Astrocyte of the spinal cord (primary cell): ENCODE data around the gene ISM2.
"Not testable (repeated sequence)": the region's sequence is repeated elsewhere in the genome, so short reads cannot be mapped to it uniquely, and the experiment has no call there.

Experiments used
- DNase-seq: peaks from one replicate; pipeline ENCODE4 v3.0.0; 2011; ENCODE audit warnings: low read depth, low spot score
- H3K4me3 ChIP-seq: 2 replicates; pipeline ENCODE4 v1.5.1; 2011; ENCODE audit warnings: low read depth, mild to moderate bottlenecking, low read length, moderate library complexity
- in situ Hi-C: cut with HindIII; loops from 2 replicates; pipeline ENCODE4 v1.10.0; 2017; ENCODE audit warnings: low sequenced_read_pairs
- TF ChIP-seq, protein P1 (sequence below): IDR thresholded peaks from 2 replicates; pipeline ENCODE4 v1.5.1; 2012; ENCODE audit warnings: low read depth, mild to moderate bottlenecking, low read length, inconsistent platforms

The ISM2 gene

DNA sequence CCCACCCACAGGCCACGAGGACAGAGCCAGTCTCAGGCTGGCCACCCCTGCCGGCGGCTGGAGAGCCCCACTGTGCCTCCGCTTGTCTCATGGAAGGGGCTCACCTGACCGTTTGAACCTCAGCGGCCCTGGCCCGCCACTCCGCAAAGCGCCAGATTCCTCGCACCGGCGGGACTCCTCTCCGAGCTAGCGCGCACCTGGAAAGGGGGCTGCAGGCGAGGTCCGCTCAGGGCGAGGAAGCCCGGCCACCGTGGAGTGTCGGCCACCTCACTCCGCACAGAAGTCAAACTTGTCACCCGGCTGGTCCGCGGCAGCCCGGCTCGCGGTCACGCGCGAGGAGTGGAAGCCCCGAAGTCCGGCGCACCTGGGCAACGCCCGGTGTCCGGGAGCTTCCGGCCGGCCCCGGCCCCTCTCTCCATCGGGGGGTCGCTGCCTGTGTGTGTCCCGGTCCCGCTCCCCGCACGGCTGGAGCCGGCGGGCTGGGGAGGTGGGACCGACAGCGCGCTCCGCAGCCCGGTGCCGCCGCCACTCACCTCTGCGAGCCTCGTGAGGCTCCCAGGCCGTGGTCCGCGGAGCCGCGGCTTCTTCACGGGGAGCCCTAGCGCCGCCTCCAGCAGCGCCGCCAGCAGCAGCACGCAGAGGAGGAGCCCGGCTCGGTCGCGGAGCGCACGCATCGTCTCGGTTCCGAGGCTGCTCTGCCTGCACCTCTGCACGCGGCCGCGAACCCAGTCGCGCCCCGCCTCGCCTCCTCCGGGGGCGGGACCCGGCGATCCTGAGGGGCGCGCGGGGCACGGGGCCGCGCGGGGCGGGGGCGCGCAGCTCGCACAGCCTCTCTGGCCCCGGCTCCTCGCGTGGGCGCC lies at the start of gene ISM2:
Gene ISM2, minus strand, starts transcription at position 697 of the 860 bp plus-strand sequence. Its CDS starts 23 bp downstream, at position 674.
- TF ChIP-seq, protein P1, sequence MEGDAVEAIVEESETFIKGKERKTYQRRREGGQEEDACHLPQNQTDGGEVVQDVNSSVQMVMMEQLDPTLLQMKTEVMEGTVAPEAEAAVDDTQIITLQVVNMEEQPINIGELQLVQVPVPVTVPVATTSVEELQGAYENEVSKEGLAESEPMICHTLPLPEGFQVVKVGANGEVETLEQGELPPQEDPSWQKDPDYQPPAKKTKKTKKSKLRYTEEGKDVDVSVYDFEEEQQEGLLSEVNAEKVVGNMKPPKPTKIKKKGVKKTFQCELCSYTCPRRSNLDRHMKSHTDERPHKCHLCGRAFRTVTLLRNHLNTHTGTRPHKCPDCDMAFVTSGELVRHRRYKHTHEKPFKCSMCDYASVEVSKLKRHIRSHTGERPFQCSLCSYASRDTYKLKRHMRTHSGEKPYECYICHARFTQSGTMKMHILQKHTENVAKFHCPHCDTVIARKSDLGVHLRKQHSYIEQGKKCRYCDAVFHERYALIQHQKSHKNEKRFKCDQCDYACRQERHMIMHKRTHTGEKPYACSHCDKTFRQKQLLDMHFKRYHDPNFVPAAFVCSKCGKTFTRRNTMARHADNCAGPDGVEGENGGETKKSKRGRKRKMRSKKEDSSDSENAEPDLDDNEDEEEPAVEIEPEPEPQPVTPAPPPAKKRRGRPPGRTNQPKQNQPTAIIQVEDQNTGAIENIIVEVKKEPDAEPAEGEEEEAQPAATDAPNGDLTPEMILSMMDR, result no peak
- no peak for DNase-seq
- in situ Hi-C loops, result no loop called here
- H3K4me3 ChIP-seq, result peak within 1 kb of the TSS; percentile 23

DNA sequence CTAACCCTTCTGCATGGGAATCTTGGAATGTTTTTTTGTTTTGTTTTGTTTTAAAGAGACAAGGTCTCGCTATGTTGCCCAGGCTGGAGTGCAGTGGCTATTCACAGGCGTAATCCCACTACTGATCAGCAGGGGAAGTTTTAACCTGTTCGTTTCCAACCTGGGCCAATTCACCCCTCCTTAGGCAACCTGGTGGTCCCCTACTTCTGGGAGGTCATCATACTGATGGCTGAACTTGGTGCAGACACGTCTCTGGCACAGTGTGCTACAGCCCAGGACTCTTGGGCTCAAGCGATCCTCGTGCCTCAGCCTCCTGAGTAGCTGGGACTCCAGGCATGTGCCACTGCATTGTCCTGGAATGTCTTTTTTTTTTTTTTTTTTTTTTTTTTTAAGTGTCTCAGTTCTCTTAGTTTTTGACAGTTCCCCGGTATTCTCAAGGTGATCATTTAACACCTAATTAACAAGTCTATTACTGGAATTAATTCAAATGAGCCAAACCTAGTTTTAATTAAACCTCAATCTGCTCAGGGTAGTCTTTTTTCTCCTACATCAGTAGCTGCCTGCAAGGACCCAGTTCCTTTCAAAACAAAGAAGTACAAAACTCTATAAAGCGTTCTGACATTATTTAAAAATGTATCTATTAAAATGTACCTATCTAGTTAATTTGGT lies 49.0 kb upstream of the ISM2 start:
- no peak for DNase-seq
- in situ Hi-C loops, result no loop called here
- H3K4me3 ChIP-seq, result no peak overlapping the region
- TF ChIP-seq, protein P1, result no peak

DNA sequence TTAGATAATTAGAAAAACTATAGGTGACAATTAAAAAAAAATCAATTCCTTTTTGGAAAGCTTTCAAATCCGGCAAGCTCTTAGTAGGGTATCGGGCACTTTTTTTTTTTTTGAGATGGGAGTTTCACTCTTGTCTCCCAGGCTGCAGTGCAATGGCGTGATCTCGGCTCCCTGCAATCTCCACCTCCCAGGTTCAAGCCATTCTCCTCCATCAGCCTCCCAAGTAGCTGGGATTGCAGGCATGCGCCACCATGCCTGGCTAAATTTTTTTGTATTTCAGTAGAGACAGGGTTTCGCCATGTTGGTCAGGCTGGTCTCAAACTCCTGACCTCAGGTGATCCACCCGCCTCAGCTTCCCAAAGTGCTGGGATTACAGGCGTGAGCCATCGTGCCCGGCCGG lies 46.6 kb upstream of the ISM2 start:
- in situ Hi-C loops, DNase-seq, H3K4me3 ChIP-seq: not testable (repeated sequence)

DNA sequence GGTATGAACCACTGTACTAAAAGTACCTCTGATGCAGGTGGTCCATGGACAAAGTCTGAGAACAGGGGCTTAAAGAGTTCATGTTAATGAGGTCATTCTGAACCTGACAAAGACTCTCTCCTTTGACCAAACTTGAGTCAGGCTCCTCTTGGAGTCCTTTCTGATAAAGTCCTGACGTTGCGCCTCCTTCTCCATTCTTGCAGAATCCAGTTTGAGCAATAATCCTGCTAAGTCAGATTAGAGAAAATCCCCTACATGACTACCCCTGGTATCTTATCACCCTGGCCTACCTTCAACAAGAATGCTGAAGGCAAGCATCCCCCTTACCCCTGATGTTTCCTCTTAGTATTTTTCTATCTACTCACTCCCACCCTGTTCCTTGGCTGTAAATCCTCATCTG lies 46.0 kb upstream of the ISM2 start:
- DNase-seq, result no peak
- TF ChIP-seq, protein P1, result no peak
- in situ Hi-C loops, result no loop called here
- H3K4me3 ChIP-seq, result no peak overlapping the region

DNA sequence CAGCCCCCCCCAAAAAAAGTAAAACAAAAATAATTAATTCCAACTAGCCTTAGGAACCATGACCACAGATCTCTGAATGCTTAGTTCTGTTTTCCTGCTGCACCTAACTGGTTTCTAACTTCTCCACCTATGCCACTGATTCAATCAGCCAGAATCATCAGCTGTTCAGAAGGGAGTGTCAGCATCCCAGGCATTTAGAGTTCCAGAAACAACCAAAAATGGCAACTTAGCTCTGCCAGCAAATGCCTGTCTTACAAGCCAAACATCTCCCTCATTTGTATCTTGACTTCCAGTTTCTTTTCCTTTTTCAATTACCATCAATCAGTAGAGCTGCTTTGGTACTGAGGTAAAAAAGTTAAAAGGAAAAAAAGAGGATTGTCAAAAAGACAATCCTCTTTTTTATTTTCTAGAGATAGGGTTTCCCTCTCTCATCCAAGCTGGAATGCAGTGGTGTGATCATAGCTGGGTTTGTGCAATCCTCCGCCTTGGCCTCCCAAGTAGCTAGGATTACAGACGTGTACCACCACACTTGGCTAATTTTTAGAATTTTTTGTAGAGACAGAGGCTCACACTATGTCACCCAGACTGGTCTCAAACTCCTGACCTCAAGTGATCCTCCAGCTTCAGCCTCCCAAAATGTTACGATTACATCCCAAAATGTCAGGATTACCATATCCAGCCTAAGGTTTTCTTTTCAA lies 45.2 kb upstream of the ISM2 start:
- in situ Hi-C loops, result no loop called here
- TF ChIP-seq, protein P1, result no peak
- no peak overlapping the region for H3K4me3 ChIP-seq
- no peak for DNase-seq

DNA sequence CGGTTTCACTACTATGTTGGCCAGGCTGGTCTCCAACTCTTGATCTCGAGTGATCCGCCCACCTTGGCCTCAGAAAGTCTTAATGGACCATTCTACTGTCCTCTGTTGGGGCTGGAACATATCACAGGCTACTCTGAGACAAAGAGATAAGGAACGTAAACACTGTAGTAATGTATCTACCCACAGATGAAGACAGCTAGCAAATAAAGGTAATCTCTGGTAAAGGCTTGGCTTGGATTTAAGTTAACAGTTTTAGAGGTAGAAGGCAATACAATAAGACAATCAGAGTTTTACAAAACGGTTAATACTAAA lies 44.6 kb upstream of the ISM2 start:
- in situ Hi-C loops, result no loop called here
- H3K4me3 ChIP-seq, result no peak overlapping the region
- TF ChIP-seq, protein P1, result no peak
- no peak for DNase-seq
